Breast epithelium (tissue), 3 donors: ENCODE results near the gene ENOX1.

Experiments
- POLR2A ChIP-seq: fragments of 450-650 bp; IDR thresholded peaks from one replicate; pipeline ENCODE4 v1.6.1; 2016; ENCODE audit warnings: antibody characterized with exemption, mild to moderate bottlenecking, moderate library complexity
- POLR2AphosphoS5 ChIP-seq, 3 donors: sonication (generic); formaldehyde crosslinking; IDR thresholded peaks; one replicate each; pipeline ENCODE4 v1.6.1; 2017; ENCODE audit warnings: antibody characterized with exemption in 3 of 3
- TF ChIP-seq, protein P1 (sequence below), 3 donors: fragments of 450-650 bp; IDR thresholded peaks; one replicate each; pipeline ENCODE4 v1.5.1; 2016 to 2017; ENCODE audit warnings: antibody characterized with exemption in 3 of 3, mild to moderate bottlenecking in 3 of 3, moderate library complexity in 3 of 3

DNA sequence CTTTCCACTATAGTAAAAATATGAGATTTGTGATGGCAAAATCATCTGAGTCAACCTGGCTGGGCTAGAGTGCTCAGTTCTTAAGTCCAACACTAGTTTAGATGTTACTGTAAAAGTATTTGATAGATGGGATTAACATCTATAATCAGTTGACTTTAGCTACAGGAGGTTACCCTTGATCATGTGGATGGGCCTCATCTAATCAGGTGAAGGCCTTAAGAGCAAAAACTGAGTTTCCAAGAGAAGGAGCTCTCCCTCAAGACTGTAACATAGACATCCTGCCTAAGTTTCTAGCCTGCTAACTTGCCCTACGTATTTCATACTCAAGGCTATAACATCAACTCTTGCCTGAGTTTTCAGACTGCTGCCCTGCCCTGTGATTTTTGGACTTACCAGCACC is 132.8 kb downstream of the ENOX1 start:
- TF ChIP-seq POLR2A: no peak
- TF ChIP-seq, protein P1, sequence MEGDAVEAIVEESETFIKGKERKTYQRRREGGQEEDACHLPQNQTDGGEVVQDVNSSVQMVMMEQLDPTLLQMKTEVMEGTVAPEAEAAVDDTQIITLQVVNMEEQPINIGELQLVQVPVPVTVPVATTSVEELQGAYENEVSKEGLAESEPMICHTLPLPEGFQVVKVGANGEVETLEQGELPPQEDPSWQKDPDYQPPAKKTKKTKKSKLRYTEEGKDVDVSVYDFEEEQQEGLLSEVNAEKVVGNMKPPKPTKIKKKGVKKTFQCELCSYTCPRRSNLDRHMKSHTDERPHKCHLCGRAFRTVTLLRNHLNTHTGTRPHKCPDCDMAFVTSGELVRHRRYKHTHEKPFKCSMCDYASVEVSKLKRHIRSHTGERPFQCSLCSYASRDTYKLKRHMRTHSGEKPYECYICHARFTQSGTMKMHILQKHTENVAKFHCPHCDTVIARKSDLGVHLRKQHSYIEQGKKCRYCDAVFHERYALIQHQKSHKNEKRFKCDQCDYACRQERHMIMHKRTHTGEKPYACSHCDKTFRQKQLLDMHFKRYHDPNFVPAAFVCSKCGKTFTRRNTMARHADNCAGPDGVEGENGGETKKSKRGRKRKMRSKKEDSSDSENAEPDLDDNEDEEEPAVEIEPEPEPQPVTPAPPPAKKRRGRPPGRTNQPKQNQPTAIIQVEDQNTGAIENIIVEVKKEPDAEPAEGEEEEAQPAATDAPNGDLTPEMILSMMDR (IDR thresholded peaks at IDR 0.05): no peak
- TF ChIP-seq POLR2AphosphoS5 (IDR thresholded peaks at IDR 0.05): no peak
